ENCODE measurements around the gene SVOPL.
"Not testable (repeated sequence)": the region's sequence is repeated elsewhere in the genome, so short reads cannot be mapped to it uniquely, and the experiment has no call there.

Gene SVOPL

DNA sequence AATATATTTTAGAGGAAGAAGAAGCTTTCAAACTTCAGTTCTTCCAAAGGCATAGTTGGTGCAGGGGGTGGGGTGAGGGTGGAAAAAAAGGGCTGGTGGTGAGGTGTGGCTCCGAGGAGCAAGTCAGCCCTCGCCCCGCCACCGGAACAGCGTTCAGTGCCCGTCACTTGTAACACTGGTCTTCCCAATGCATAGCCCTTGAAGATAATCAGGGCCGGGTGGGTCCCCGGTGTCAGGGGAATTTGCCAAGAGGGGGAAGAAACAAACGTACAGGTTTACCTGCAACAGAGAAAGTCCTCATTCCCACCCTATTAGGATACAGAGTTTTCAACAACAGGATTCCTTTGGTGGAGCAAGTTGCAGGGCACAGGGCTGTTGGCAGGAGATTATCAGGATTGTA lies 1.5 kb downstream of the SVOPL start:
- no peak for DNase-seq

- DNase-seq, result no peak
These were observed 2.9 kb downstream of the SVOPL start for GRCh38 chr7:138698281-138698680.

- no peak for DNase-seq
These were observed 3.5 kb downstream of the SVOPL start for GRCh38 chr7:138697535-138698182.

DNA sequence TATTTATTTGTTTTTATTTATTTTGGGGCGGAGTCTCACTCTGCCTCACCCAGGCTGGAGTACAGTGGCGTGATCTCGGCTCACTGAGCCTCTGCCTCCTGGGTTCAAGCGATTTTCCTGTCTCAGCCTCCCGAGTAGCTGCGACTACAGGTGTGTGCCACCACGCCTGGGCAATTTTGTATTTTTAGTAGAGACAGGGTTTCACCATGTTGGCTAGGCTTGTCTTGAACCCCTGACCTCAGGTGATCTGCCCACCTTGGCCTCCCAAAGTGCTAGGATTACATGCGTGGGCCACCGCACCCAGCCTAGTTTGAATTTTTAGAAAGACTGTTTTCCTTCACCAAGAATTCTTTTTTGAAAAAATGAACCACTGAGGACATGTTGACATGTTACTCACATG lies 5.4 kb downstream of the SVOPL start:
- not testable (repeated sequence) for DNase-seq

DNA sequence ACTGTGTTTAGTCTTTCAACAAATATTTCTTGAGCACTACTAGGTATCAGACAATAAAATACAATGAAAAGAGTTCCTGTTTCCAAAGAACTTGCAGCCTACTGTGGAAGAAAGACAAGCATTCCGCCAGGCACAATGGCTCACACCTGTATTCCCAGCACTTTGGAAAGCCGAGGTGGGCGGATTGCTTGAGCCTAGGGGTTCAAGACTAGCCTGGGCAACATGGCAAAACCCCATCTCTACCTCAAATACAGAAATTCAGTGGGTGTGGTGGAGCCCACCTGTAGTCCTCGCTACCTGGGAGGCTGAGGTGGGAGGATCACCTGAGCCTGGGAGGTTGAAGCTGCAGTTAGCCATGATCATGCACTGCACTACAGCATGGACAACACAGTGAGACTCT lies 6.1 kb downstream of the SVOPL start:
- DNase-seq, result no peak

DNA sequence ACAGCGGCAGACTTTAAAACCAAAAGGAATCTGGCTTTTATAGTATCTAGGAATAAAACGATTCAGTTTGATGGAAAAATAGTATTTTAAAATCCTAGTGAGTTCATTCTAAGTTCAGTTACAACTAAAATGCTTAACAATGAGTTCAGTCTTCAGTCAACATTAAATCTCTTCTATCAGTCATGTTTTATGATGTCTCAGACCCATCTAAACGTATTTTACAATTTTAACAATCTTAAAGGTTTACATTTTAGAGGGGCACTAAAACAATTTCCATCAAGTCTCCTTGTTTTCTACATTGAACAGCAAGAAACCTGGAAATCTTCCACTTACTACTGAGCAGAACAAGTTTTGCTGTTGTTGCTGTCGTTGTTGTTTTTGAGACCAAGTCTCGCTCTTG lies 10.0 kb downstream of the SVOPL start:
- DNase-seq, result no peak

GRCh38 chr7:138690495-138690894 lies 10.7 kb downstream of the SVOPL start:
- DNase-seq, result no peak

GRCh38 chr7:138688037-138688436 lies 13.1 kb downstream of the SVOPL start:
- DNase-seq, result not testable (repeated sequence)

DNA sequence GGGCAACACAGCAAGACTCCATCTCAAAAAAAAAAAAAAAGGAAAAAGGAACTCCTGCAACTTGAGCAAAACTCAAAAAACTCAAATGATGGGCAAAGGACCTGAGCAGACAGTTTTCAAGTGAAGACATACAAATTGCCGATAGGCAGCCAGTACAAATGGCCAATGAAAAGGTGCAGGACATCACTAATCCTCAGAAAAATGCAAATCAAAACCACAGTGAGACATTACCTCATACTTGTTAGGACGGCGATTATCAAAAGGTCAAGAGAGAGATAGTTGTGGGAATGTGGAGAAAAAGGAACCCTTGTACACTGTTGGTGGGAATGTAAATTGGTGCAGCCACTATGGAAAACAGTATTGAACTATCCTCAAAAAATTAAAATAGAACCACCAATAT lies 16.8 kb downstream of the SVOPL start:
- DNase-seq, result no peak

- DNase-seq, result no peak
These were observed 21.4 kb downstream of the SVOPL start for GRCh38 chr7:138679793-138680192.

GRCh38 chr7:138670594-138670993 lies 30.6 kb downstream of the SVOPL start:
- DNase-seq, result no peak

GRCh38 chr7:138669364-138669763 lies 31.8 kb downstream of the SVOPL start:
- DNase-seq, result no peak

- DNase-seq, result no peak
These were observed 32.2 kb downstream of the SVOPL start for GRCh38 chr7:138668946-138669345.

- DNase-seq, result no peak
These were observed 32.9 kb downstream of the SVOPL start for GRCh38 chr7:138668229-138668596.

DNA sequence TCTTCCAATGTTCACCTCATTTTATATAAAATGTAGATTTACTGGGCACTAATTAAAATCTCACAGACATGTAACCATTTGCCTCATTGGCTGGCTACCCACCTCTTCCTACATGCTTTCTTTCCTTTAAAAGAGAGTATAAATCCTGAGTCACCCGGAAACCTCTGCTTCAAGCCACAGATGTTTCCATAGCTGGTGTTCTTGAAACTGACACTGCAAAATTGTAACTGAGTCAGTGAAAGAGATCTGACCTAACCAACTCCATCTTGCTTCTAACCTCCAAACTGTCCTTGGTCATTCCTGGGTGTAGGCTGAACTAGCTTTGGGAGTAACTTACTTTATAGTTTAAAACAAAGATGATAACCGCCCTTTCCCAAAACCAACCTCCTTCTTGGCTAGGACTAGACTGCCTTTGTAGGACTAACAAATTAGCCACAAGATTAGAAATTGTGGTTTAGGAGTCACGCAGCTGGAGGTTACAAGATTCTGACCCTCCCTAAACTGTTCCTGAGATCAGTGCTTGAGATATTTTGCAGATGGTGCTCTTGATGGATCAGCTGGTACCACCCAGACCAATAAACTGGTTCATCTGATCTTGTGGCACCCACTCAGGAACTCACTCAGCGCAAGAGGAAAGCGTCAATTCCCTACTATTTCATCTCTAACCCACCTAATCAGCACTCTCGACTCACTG lies 33.5 kb downstream of the SVOPL start:
- no peak for DNase-seq

DNA sequence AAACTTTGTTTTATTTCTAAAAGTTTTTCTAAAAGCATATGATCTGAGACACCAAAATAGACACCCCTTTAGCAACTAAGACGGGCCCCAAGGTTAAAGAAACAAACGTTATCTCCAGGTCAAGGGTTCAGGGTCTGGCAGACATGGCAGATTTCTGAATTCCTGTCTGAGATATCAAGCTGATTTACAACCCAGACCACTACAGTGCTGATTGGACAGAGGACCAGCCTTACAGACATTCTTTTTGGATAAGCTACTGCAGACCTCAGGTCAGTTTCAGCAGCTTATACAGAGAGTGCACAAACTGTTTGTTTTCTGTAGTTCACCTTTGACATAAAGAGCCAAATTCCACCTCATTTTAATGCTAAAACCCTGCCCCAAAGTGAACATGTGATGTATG lies 34.8 kb downstream of the SVOPL start:
- DNase-seq, result no peak

DNA sequence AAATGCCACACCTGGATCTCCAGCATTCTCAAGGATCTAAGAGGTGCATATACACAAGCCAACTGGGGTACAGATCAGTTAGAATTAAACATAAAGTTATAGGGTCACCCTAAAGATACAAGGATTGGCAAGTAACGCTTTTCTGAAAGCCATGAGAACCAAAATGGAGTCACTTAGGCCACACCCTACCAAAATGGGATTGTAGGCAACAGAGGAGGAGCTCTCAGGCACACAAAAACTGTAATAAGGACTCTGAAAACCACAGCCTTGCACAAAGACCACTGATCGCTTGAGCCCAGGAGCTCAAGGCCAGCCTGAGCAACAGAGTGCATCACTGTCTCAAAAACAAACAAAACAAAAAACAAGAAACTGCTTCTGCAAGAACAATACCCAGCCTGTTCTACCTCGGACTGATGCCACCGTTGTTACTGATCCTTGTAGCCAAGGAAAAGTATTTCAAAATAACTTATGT lies 35.5 kb downstream of the SVOPL start:
- no peak for DNase-seq

GRCh38 chr7:138665249-138665648 lies 35.9 kb downstream of the SVOPL start:
- DNase-seq, result no peak

DNA sequence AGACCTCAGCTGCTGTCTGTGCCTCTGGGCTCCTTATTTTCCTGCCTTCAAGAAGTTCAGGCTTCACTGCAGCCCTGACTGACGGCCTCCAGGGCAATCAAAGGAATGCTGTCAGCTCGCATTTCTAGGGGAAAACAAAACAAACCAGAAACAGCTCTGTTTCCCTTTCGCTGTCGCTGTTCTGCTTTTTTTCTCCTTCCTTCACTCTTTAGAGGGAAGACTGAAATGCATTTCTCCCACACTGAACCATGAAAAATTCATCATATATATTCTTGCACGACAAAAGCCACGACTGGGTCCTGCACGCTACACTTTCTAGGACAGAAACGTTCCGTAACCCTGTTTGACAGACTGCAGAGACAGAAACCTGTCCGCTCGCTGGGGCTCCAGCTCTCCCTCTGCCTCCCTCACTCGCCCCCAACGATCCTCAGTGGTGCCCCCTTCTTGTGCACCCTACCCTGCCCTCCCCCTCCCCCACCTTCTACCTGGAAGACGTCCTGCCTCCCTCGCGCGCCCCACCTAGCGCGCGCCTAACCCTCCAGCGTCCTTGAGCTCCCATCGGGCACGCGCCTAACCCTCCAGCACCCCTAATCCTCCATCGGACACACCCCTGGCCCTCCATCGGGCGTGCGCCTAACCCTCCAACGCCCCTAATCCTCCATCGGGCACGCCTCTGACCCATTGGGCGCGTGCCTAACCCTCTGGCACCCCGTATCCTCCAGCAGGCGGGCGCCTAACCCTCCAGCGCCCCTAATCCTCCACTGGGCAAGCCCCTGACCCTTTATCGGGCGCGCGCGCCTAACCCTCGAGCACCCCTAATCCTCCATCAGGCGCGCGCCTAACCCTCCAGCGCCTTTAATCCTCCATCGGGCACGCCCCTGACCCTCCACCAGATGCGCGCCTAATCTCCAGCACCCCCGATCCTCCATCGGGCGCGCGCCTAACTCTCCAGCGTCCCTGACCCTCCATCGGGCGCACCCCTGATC lies 37.1 kb downstream of the SVOPL start:
- no peak for DNase-seq

GRCh38 chr7:138662991-138663320 lies 38.2 kb downstream of the SVOPL start:
- no peak for DNase-seq

DNA sequence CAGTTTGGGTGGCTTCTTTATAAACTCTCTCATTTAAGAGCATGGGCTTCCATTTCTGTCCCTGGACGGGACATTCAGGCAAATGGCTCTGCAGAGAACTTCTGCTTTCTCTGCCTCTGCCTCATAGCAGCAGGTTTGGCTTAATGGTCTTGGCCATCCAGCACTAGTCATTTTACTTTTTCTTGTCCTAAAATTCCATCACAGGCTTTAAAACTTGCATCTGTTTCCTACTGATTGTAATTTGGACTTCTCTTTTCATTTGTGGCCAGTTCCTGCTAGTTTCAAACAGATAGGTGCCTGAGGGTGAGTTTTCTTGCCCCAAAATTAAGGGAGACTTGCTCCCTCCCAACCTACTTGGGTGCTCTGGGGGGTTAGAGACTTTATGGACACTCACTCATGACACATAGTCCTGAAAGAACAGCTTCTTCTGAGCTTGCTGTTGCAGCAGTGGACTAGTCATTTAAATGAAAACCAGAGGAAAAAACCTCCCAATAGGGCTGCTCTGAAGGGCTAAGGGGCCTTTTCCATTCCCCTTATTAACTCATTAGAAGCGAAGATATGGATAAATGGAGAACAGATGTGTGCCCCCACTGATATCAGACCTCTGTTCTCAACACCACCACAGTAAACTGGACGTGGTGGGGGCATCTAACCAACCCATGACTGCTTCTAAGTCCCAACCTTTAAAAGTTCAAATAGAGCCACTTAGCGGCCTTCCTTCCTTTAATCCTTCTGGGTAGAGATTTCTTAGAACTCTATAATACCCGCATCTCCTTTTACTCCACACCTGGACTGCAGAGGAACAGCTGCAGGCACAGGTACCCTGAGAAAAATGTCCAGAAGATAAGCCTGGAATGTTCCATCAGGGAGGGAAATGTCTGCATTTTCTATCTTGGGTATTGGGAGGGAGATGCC lies 38.8 kb downstream of the SVOPL start:
- no peak for DNase-seq

DNA sequence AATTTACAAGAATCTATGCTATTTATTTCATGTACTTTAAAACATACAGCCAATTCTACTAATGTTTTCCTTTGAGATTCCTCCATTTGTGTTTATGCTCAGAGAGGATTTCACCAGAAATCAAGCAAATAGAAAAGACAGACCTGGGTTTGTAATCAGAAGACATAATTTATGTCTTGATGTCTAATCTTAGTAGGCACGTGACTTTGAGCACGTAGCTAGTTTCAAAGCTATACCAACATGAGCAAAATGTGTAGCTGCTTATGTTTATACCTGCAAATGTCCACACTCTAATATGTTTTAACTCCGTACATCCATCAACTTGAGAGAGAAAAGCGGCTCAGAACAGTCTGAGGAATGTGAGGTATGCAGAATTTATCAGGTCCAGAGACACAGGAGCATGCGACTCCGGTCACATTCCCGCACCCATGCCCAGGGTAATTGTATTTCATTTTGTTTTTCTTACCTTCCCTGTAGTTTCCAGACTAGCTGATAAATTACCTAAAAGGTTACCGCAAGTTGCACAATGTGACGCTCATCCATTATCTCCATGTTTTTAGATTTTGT lies 40.0 kb downstream of the SVOPL start:
- no peak for DNase-seq
